Right renal cortex interstitium (tissue), 3 donors: ENCODE data around the gene ADAMTSL1. TPM values are rescaled to one million over a fixed set of nuclear protein-coding genes. Genes with fewer than 3 reads are reported as not detected.

Source experiments
- DNase-seq, 3 donors: peaks; one replicate each; pipeline ENCODE4 v3.0.0-alpha.2; 2013; ENCODE audit warnings: low read depth in 3 of 3, low spot score in 2 of 3
- polyA plus RNA-seq, 3 donors: library from polyadenylated mRNA; unstranded; fragments of 120-200 nt; gene quantifications; one replicate each; pipeline ENCODE4 v1.2.1, GENCODE V29; 2013; ENCODE audit not compliant: insufficient read length in 3 of 3

The ADAMTSL1 gene
- polyA plus RNA-seq, 3 donors = 11.3 to 16.5 (median 16.1) TPM

DNA sequence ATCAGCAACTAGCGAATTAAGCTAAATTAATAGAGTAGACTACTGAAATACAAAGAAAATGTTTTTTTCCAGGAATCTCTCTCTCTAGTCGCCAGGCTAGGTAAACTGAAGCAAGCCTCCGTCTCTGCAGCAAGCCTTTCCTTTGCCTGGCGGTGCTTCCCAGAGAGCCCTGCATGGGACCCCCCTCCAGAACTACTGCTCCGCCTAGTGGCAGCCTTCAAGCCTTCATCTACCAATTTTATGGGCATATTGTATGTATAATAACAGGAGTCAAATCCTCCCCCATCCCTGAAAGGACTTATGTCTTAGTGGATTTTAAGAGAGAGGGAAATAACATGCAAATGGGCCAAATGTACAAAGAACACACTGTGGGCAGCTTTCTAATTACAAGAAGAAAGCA, 317.1 kb downstream of the ADAMTSL1 start:
- no peak for DNase-seq

DNA sequence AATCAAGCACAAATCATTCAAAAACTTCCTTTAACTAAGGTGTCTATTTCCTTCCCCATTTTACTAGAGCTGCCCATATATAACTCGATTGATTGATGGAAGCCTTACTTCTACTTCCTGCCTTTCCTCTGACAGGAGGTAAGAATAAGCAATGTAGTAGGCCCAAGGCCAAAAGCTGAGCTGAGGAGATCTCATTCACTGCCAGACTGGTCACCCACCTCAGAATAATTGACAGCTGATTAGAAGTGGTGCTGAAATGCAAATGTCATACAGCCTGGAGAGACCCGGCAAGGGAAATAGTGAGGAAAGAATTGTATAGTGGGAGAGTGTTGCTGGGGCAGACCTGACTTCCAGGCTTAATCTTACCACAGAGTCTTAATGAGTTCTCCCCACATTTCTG, 319.2 kb downstream of the ADAMTSL1 start:
- DNase-seq = no peak

DNA sequence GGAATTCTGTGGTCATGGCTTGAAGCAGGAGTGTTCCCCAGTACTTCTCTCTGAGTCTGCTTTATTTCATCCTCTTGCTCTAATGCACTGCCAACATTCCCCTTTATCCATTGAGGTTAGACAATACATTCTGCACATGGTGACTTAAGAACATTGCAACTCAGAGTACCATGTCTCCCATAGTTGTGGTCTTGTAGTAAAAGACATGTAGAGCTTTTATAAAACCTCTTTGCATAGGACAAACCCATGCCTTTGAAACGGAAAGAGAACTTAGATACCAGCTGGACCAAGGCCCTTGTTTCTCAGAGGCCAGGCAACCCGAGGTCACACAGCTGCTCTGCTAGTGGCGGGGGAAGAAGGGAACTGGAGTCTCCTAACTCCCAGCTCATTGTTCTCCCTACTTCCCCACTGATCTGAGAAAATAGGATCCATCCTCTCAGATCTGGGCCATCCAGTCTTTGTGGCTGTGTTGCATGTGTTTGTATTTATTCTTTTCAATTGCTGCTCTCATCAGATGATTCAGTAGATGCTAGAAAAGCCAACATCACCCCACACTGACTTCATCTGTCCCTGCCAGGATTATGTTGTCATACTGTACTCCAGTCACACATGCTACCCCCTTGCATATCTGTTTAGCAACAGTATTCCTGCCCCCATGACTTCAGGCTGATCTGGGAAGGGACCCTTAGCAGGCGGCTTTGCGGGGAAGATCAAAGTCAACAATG, 322.2 kb downstream of the ADAMTSL1 start:
- no peak for DNase-seq

- DNase-seq = no peak
Observed at GRCh38 chr9:18796696-18797270, 322.8 kb downstream of the ADAMTSL1 start.

DNA sequence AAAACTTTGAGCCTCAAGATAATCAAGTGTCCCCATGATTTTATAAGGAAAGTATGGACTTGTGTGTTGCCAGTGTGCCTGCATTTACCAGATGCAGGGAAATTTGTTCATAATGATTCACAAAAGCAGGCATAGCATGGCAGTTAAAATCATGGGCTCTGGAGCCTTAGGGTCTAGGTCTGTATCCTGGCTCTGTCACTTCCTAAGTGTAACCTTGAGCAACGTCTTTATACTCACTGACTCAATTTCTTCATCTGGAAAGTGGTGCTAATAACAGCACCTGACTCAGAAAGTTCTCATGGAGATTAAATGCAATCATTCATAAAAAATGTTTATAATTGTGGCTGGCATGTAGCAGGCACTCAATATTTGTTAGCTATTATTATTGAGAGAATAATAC, 324.2 kb downstream of the ADAMTSL1 start:
- DNase-seq = no peak

GRCh38 chr9:18798508-18799290, 324.7 kb downstream of the ADAMTSL1 start:
- DNase-seq = no peak

DNA sequence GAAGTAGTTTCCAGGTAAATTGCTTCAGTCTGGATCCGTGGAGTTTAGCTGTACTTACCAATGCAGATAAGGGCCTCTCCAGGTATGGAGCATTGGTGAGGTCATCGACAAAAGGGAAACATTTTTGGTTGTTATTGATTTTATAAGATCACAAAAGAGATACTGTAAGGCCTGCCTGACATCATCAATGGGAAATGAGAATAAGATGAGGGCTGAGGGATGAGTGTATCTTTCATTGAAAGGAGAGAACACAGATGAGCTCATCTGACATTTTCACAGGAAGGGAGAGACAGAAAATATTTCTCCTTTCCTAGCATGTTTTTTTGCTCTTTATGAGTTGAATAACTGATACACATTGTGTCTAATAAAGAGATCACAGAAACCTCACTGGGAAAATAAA, 325.5 kb downstream of the ADAMTSL1 start:
- DNase-seq = no peak

GRCh38 chr9:18800579-18800978, 326.6 kb downstream of the ADAMTSL1 start:
- DNase-seq = no peak

DNA sequence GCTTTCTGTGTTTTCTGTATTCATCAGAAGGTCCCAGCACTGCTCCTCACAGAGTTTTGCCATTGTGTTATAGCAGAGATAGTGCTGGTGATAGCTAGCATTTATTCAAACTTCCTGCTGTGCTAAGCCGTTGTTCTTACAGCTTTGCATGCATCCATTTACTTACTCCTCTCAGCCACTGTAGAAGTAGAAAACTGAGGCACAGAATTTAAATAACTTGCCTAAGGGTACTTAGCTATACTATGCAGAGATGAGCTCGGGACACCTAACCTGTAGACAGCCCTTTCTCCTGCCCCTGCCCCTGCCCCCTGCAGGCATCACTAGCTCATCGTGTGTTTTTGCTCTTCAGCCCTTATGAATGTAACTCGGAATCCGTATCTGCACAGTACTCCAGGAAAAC, 331.4 kb downstream of the ADAMTSL1 start:
- no peak for DNase-seq

GRCh38 chr9:18806232-18807080, 332.5 kb downstream of the ADAMTSL1 start:
- DNase-seq = no peak

- DNase-seq = no peak
Observed at GRCh38 chr9:18810581-18810980, 336.6 kb downstream of the ADAMTSL1 start.

DNA sequence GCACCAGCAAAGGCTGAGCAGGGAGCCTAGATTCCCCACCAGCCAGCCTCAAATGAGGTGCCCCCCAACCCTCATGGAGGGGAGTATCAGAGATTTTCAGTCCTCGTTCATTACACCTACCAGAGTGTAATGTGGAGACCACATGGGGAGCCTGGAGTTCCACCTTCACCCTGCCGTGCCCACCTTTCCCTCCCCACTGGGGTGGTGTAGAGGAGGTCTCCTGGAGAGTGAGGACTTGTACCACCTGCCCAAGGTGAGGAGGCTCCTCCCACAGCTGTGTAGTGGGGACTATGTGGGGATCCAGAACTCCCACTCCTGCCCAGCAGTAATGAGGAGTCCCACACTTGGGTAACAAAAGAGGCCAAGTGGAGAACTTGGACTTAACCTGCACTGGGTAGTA, 337.2 kb downstream of the ADAMTSL1 start:
- DNase-seq = no peak

DNA sequence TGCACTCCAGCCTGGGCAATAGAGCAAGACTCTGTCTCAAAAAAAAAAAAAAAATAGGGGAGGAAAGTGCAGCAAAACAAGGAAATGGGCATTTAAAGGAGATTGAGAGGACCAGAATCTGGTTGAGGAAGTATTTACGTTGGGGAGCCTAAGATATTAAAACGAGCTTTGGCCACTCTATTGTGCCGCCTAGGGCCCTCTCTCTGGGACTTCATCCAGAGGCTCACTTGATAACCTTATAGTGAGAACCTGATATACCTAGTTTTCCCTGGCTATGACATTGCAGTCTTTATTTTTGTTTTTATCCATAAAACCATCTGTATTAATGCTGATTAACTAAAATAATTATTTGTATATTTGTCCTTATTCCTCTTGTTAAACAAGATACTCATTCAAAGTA, 345.5 kb downstream of the ADAMTSL1 start:
- DNase-seq = no peak

- no peak for DNase-seq
Observed at GRCh38 chr9:18820566-18821095, 346.7 kb downstream of the ADAMTSL1 start.

- peak in 1 of 3 donors; percentile 19 for DNase-seq
Observed at GRCh38 chr9:18821788-18822187, 347.8 kb downstream of the ADAMTSL1 start.

DNA sequence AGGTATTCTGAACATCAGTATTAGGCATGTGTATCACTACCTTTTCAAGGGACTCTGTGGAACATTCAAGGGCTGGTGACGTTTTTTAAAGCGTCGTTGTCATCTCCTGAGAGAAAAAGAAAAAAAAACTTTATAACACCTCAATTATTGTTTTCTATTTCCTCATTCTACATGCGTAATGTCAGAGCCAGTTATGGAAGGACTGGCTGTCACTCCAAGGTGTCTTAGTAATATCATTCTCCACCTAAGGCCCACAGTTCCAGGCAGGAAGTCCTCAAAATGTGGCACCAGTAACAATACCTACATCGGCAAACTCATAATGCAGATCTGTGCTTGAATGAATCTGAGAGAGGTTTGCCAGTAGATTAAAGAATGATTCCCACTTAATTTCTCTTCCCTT, 348.9 kb downstream of the ADAMTSL1 start:
- DNase-seq = no peak

DNA sequence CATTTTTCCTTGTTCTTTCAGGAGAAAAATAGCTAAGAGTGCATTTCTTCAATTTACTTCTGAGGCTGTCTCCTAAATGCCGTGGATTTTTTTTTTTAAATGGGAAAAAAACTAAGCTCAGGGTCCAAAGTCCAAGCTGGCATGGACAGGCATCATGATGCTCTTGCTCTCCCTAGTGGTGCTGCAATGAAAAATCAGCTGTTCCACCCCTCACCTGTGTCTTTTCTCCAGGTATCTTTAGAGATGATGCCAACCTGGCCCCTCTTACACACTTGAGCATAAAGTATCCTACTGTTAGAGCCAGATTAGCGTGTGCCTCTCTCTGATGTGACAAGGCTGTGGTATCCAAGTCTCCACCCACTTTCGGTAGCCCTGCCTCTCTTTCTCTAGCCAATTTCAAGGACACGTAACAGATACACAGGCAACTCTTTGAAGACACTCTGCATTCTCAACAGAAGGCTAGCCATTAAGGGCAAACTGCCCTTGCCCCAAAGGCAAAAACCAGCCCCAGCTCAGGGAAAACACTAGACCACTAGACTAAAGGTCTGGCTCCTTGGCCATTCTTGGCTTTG, 350.2 kb downstream of the ADAMTSL1 start:
- DNase-seq = no peak

DNA sequence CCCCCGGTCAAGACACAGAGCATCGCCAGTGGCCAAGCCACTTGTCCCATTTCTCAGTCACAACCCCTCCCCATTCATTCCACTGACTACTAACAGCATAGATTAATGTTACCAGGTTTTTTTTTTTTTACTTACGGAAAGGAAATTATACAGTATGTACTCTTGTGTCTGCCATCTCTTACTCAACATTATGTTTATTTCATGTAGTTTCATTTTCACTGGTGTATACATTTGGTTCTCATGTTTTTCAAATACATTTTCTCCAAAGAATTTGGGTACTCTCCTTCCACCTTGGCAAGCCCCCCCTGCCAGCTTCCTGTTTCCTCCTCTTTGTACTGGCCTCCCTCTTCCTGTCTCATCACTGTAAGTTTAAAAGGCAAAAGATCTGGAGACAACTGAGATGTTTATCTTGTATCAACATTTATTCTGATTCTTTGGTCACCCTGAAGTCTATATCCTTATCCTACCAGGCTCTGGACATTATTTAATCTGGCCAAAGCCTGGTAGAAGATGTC, 351.8 kb downstream of the ADAMTSL1 start:
- no peak for DNase-seq

GRCh38 chr9:18826248-18826647, 352.3 kb downstream of the ADAMTSL1 start:
- no peak for DNase-seq

- DNase-seq = no peak
Observed at GRCh38 chr9:18829066-18829465, 355.1 kb downstream of the ADAMTSL1 start.
